CD4-positive, alpha-beta T cell treated with Interleukin-10 for 1 hour (primary cell): Measurements from ENCODE around the gene SLC22A23.

ENCODE experiments used
- DNase-seq: peaks from one replicate; pipeline ENCODE4 v3.0.0-alpha.2; 2020

The SLC22A23 gene

DNA sequence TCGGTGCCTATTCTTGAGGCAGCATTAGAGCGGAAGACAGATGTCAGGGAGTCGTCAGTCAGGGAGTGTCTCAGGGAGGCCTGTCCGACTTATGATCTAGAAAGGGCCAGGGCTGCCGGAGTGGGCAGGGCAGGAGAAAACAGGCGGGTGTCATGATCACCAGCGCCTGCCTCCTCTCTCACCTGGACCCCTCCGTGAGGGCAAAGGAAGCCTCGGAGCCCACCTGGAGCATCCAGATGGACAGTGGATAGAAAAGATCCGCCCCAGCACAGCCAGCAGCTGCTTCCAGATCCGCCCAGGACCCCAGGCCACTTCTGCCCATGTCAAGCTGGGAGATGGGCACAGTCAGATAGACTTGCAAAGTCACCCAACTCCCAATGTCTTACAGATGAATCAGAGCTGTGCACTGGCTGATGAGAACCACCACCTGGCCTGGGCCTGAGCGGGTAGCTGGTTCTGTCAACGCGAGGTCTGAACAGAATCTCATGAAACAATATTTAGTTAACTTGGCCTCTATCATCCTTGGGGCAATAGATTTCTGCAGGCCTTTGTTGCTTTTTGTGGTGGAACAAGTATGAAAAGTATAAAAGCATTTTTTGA lies 175.9 kb downstream of the SLC22A23 start:
- DNase-seq, result no peak

DNA sequence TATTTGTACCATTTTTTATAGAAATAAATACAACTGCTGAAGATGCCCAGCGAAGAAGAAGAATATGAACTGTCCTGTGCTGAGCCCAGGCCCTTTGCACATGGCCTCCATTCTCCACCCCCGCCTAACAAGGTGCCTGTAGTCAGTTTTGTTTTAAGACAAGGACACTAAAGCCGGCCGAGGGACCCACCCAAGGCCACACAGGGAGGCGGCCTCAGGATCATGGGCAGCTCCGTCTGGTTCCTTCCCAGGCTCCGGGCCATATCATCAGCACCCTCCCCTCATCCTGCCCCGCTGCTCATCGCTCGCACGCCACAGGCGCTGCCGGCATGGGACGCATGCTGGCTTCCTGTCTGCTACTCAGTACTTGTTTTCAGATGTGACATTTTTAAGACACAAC lies 176.8 kb downstream of the SLC22A23 start:
- no peak for DNase-seq

DNA sequence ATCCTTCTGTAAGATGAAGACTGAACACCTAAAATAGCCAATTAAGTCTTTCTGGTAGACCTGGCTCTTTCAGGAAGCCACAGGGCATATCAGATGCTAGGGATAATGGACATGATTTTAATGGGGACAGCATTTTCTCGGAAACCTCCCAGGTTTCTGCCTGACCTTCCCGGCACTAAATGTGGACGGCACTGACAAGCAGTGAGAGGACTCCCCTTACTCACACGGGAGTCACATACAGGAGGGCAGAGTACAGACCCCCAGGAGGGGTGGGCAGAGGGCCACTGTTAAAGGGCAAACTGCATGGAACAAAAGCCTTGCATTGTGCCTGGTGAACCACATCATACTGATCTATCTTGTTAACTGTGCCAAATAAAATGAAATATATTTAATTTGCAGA lies 178.2 kb downstream of the SLC22A23 start:
- DNase-seq, result no peak

DNA sequence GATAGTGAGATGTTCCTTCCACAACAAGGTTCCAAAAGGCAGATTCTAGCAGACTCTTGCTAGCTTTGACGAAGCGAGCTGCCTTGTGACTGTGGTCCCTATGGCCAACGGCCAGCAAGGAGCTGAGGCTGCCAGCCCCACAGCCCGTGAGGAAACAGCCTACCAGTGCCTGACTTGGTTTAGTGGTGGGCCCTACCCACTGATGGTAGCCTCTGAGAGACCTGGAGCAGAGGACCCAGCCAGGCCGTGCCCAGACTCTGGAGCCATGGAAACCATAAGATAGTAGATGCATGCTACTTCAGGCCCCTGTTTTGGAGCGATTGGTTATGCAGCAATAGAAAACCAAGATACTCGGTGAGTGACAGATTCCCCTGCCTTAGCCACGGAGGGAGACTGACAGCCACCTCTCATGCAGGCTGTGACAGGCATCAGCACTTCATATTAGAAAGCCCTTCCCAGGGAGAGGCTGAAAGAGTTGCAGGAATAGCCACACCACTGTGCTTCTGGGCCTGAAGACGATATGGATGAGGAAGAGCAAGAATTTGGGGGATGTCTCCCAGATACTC lies 178.9 kb downstream of the SLC22A23 start:
- no peak for DNase-seq

DNA sequence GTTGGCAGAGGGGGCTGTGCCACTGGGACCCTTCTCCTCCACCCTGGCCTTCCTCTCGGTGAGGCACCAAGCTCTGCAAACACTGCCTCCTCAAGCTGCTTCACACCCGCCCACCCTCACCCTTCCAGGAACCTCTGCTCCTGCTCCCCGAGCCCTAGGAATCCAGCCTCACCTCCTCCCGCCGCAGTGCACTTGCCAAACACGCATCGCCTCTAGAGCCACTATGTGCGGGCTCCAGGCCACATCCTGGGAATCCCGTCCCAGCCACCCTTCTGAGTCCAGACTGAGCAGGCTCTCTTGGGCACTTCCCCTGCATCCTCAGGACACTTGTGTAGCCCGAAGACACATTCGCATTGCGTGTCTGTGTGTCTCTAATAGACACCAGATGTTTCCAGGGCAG lies 179.6 kb downstream of the SLC22A23 start:
- DNase-seq, result no peak

DNA sequence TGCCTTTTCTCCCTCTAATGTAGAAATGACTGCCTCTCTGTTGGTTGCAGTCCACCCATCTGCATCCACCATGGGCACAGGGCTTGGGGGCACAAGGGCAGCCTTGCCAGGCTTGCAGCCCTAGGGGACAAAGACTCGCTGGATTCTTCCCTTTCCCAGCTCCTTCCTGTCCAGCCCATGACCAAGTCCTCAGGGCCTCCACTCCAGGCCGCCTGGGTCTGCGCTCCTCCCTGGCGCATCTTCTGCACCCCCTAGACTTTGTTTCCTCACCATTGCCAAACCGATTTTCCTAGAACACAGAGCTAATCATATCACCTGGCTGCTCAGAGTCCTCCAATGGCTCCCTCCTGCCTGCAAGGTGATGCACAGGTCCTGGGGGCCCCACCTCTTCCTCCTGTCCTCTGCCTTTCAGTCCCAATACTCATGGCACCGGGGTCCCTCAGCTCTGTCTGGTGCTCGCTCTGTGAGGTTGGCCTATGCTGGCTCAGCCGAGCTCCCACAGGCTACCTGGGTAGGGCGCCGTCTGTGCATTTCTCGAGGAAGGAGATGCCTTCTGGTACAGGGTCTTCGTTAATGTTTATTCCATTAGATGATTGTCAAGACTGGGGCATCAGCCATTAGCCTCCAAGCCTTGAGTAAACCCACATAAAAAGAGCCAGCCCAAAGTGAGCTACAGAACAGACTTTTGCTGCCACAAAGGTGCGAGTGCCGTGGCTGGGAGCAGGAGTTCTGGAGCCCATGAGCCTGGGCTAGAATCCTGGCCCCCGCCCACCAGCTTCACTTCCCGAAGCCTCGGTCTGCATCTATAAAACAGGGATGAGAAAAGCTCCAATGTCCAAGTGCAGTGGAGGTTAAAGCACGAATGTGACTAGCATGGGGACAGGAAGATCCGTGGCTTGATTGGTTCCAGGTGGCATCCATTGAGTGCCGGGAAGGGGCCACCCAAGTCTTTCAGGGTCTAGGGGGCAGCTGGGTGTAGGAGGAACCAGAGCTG lies 180.4 kb downstream of the SLC22A23 start:
- DNase-seq, result no peak

DNA sequence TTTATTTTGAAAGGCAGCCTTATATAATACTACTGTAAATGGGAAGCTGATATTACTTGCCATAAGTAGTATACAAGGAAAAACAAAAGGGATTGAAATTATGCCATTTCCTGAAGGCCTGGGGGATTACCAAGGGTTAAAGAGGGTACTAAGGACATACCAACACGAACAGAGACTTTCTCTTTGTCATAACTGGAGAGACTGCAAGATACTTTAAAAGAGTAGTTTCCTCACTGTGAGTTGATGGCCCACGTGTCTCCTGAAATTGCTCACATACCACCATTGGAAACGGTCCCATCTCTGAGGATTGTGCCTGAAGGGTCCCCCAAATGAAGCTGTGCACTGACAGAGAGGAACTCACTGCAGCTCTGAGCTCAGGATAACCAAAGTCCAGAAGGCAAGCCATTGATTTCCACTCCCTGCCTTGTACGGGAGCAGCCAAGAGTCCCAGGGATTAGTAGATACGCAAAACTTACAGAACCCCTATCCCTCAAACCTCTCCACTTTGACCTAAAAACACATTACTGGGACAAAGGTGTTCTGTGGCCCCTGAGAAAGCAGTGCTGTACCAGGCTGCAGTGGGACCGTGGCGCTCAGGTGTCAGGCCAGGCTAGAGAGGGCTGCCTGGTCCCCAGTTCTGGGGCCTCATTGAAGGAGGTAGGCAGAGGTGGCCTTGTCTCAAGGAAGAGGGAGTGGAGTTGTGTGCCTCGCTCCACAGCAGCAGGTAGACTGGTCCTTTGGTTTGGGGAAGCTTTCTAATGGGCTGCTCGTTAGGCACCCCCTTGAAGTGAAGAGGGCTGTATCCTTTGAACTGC lies 182.9 kb downstream of the SLC22A23 start:
- DNase-seq, result no peak

DNA sequence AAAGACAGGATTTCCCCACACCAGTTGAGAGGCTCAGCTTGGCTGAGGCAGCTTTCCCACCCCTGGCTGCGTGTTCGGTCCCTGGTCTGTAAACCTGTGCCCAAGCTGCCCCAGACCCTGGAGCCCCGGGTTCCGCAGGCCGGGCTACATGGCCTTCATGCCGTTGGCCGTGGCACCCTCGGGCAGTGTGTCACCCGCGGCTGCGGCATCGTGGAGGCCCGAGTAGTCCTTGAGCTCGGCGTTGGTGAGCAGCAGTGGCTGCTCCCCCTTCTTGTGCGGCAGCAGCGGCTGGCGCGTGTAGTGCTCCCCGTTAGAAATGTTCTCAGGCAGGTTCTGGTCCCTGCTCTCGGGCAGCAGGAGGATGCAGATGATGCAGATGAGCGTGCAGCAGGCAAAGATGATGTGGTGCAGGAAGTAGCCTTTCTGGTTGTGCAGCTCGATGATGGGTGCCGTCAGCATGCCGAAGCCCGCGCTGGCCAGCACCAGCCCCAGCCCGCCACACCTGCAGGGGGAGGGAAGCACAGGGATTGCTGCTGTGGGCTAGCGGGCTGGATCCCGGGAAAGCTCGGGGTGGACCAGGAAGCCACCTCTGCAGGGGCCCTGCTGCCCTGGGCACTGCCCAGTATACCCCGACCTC lies 183.8 kb downstream of the SLC22A23 start:
- no peak for DNase-seq

DNA sequence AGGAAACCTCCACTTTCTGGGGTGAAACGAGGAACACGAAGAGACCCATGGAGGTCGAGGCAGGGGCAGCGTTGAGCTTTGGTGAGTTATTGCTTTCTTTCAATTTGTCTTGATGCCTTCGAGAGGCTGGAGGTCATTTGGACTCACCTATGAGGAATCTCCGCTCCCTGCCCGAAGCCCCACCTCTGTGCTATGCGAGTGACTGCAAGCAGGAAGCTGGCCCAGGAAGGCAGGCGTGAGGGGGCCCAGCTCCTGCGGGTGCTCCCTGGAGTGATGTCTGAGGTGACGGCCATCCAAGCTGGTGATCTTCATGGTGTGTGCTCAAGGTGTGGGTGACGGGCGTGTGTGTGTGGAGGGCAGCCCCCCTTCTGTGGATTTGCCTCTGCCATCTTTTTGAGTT lies 185.1 kb downstream of the SLC22A23 start:
- no peak for DNase-seq

DNA sequence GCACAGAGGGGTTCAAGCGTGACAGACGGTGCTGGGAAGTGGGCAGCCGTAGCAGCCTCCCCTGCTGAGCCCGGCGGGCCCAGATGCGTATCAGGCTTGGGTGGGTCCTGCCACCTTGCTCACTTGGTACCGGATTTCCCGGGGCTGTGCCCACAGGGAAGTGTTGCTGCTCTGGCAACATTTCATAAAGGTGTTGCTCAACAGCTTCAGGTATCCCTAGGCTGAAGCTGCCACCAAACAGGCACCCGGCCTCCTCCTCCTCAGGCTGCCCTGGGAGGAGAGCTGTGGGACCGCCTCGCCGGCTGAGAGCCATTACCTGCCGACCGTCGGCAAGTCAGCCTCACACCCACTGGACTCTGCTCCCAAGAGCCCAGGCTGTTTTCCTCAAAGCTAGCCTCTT lies 186.6 kb downstream of the SLC22A23 start:
- no peak for DNase-seq

DNA sequence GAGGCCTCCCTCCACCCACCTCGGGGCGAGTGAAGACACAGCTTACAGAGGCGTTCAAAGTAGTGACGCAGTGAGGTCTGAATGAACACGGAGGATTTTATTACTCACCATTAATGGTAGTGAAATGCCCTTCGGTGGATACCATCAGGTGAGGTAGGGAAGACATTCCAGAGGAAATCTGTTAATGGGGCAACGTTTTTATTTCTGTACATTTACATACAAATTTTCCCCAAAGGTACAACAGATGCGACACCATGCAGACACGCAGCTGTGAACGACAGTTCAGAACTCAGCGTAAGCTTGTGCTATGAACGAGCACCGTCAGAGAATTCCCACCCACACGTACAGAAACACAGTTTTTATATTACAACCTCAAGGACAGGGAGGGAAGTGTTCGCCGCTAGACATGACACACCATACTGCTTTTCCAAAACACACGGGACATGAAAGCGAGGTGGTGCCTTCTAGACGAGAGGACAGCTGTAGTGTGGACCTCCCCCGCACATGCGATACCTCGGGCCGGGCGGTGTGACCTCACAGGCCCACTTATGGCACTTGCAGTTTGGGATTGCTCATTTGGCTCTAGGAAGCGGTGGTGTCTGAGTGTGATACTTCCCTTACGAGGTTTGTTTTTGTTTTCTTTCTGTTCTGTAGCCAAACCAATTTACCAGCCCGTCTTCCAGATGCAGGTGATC lies 187.4 kb downstream of the SLC22A23 start:
- no peak for DNase-seq

DNA sequence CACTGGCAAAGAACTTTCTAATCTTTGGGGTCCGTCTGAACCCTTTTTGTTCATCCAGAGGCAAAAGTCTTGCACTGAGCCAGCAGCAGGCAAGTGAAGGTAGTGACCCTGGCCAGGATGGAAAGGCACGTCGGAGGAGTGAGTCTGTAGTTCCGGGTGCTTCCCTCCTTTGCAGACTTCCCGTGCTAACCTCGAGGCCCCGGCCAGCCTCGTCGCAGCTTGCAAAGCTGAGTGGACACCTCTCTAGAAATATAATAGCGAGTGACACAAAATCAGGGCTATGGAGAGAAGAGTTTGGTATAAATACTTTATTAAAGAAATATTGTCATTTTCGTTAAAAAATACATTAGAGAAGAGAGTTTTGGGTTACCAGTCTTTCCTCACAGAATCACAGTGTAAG lies 188.2 kb downstream of the SLC22A23 start:
- no peak for DNase-seq

DNA sequence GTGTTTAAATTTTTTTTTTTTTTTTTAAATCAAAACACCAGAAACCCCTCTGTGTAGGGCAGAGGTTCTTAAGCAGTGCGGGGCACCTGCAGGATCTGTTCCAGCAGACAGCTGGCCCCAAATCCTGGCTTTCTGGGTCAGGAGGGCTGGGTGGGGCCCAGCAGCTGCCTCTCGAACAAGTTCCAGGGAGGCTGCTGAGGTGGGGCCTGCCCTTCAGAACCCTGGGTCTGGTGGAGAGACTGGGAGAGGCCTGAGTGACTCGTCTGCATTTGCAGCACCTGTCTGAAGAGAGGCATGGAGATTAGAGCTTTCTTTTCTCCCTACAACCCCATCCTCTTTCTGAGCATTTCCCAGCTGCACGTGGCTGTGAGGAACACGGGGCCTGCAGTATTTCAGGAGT lies 189.7 kb downstream of the SLC22A23 start:
- DNase-seq, result no peak

DNA sequence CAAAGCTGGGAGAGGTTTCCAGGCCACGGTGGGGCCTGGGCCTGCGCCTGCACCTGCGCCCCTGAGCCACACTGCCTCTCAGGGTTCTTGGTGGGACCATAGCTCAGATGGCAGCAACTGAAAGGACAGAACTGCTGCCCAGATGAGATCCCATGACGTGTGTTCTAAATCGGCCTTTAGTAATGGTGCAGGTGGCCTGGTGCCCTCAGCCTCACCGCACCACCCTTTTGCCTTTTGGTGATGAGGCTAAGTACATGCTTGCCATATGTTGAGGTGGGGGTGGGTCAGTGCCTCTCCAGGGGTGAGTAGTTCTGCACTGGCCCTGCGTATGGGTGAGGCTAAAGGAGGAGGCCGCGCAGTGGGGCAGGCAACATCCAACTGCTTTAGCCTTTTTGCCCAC lies 190.7 kb downstream of the SLC22A23 start:
- no peak for DNase-seq

DNA sequence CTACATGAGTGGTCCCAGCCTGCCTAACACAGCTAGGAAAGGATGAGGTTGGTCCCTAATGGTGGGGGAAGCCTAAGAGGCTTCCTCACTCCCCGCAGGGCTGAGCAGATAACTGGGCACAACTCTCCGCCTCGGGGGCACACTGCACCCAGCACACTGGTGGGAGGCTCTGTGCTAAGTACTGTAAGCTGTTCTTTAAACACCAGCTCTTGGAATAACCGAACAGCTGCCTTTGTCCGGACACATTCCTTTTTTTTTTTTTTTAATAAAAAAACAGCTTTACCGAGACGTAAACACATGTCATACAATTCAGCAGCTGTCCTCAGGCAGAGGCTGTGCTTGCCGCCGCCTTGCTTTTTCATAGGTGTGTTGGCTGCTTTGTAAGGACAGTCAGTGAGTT lies 191.2 kb downstream of the SLC22A23 start:
- DNase-seq, result no peak

DNA sequence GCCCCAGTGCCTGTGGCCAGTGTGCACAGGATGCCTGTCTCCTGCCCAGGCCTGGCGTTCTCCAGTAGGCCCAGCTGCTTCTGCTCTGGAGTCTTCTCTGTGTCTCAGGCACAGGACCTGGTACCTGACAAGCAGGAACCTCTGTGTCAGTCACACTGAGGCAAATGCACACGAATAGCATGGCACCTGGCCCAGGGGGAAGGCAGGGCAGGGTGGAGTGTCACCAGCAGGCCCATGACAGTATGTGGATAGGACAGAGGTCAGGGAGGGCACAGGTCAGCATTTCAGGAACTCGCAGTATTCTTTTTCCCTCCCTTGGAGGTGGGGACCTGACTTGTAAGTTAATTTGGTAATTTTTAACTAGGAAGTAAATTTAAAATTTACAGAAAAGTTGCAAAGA lies 192.5 kb downstream of the SLC22A23 start:
- no peak for DNase-seq

DNA sequence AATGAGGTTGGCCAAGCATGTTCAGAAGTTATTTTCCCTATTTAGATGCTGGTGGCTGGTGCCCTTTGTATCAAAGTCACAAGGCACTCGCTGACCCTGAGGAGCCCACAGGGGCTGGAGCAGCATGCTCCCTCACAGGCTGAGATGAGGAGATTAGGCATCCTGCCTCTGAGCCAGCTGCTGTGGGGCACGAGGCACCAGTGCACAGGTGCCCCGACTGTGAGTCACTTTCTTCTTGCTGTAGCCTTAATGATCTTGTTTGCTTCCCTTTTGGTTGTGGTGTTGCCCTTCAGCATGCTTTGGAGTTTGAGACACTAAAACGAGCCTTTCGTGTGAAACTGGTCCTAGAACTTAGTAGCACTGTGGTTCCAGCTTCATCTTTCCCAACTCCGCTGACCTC lies 193.8 kb downstream of the SLC22A23 start:
- DNase-seq, result no peak

DNA sequence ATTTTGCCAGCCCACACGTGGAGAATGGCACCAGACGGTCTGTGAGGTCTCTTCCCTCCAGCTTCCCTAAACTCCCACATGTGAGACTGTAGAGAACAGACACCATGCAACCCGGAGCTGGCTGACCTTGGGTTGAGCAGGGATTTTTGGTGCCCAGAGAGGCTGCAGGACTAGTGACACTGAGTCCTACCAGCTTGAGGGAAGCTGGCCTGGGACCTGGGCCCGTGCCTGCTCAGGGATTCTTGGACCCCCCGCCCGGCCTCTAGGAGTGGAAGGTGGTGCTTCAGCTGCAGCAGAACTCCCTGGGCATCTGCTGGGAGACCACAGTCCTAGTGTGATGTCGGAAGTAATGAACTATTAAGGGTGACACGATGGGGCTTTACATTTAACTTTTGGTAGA lies 194.9 kb downstream of the SLC22A23 start:
- no peak for DNase-seq

DNA sequence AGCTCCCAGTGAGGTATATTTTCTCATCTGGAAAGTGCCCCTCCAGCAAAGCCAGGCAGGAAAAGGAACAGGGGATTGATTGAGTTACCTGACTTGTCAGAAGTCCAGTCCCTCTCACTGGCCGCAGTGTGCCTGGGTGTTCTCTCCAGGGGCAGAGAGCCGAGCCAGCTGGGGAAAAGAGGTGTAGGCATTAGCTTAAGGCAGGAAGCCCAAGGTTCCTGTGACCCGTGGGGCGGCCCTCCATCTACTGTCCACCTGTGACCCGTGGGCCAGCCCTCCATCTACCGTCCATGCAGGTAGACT lies 195.4 kb downstream of the SLC22A23 start:
- no peak for DNase-seq

DNA sequence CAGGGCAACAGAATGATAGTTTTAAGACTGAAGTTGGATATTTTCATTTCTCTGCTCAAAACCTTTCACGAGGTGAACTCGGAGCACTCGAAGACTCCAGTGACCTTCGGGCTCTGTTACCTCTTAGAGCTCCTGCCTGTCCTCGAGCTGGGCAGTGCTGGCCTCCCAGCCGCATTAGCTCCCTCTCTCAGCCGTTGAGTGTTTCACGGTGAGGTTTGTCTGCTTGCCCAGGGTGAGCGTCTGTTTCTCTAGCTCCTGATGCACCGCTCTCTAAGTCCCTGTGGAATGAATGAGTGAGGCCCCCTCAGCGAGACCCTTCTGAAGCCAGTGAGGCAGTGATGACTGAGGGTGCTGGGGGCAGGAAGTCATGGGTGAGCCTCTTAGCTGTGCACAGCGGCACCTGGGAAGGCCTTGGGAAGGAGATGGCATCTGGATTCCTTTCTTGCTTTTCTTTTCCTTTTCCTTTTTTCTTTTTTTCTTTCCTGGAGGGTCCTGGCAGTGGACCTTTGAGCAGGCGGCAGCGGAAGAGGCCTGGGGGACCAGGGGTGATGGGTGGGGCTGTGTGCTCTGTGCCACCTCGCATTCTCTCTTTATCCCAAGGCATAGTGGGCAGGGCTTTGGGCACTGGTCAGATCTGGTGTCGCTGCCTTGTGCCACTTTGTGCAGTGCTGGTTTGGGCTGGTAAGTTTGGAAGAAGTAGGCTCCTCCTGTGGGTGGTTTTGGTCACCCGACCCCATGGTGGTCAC lies 195.9 kb downstream of the SLC22A23 start:
- no peak for DNase-seq

DNA sequence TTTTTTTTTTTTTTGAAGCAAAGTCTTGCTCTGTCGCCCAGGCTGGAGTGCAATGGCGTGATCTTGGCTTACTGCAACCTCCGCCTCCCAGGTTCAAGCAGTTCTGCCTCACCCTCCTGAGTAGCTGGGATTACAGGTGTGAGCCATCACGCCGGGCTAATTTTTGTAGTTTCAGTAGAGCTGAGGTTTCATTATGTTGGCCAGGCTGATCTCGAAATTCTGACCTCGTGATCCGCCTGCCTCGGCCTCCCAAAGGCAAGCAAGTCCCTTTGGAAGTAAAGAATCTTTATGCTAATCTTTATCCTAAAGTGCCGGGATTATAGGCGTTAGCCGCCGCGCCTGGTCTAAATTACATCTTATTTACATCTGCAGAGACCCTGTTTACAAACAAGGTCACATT lies 196.6 kb downstream of the SLC22A23 start:
- DNase-seq, result no peak
